ENCODE data around the gene NTM.

Gene NTM

DNA sequence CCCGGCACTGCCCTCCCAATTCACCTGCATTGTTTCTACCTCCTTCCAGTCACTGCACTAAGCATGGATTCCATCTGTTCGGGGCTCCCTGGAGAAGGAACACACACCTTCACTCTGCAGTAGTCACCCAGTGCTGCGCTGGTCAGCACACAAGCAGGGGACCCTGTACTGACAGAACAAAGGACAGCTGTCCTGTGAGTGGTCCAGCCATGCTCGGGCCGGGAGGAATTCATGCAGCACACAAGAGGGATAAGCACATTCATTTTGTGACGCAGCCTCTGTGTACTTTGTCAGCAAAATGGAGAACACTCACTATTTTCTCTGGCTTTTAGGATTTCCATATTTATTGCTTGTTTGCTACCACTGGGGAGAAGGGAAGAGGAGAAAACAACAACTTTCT, 167.3 kb downstream of the NTM start:
- TF ChIP-seq ZNF274 (IDR thresholded peaks at IDR 0.05; ENCODE audit: low read depth, low read length): no peak
- no peak overlapping the region for H3K4me3 ChIP-seq (ENCODE audit: low read length)

DNA sequence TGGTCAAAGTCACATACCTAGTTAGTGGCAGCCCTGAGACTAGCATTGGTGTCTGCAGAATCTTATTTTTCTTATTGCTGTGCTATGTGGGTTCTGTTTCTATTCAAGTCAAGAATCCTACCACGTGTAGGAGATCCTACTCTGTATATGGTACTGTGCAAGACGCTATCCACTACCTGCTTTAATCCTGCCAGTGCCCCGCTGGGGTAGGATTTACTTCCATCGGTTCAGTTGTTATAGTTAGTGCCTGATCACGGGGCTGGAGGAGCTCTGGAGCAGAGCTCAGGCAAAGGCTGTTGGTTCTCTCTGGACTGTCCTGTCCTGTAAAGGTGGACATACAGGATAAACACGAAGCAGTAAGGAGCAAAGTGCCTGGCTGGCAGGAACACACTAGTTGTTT, 167.9 kb downstream of the NTM start:
- TF ChIP-seq ZNF274 (IDR thresholded peaks at IDR 0.05; ENCODE audit: low read depth, low read length): no peak
- no peak overlapping the region for H3K4me3 ChIP-seq (ENCODE audit: low read length)

DNA sequence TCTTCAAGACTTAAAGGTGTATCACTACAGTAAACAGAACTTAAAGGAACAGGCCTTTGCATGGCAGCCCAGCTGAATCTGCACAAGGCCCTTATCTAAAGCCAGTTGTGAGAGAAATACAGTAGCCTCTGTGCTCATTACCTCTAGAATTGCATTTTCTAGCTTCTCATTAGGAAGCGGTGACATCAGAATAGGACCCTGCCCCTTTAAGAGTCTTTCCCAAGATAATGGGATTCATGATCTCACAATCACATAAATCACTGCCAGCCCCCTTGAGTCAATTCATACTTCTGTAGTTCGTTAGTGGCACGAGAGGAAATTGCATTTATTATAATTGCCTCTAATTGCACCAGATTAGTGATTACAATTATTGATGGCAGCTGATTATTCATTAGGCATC, 170.3 kb downstream of the NTM start:
- no peak for TF ChIP-seq ZNF274 (IDR thresholded peaks at IDR 0.05; ENCODE audit: low read depth, low read length)
- H3K4me3 ChIP-seq (ENCODE audit: low read length): no peak overlapping the region

DNA sequence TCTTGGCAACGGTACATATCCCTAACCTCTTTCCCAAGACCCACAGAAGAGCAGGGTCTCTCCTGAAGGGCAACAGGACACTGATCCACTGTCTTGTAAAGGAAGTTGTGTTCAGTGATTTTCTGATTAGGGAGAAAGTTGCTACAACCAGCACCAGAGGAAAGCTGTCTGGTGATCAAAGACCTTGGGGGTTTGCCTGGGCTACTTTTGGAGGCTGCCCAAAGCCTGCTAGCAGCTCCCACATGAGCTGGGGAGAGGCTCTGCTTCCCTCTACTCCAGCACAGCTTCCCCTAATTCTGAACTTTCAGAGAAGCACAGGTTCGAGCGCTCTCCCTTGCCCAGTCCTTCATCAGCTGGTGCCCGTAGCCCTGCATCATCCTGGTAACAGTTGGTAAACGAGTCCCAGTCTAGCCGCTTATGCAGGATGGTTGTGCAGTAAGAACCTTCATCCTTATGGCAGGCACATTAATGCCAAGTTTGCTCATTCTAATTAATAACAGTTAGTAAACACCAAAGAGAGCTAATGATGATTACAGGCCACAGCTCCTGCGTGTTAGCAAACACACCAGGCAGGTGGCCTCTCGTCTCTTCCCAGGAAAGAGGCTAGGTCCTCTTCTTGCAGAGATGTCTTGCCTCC, 173.1 kb downstream of the NTM start:
- H3K4me3 ChIP-seq (ENCODE audit: low read length): no peak overlapping the region
- TF ChIP-seq ZNF274 (IDR thresholded peaks at IDR 0.05; ENCODE audit: low read depth, low read length): no peak

DNA sequence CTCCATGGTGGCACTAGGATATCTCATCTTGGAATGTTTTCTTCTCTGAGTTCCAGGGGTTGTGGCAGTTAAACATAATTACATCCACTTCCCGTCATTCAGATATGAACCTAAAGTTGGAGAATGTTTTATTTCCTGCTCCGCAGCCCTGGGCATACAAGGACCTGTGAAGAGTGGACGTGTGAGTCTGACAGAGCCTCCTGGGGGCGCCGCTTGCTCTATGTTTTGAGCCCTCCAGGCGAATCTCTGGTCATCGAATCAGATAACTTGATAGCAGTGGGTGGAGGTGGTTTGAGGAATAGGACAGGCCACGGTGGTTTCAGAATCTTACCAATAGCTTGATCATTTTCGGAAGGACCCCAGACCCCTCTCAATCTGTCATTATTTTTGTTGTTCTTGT, 174.2 kb downstream of the NTM start:
- no peak for TF ChIP-seq ZNF274 (IDR thresholded peaks at IDR 0.05; ENCODE audit: low read depth, low read length)
- H3K4me3 ChIP-seq (ENCODE audit: low read length): no peak overlapping the region

DNA sequence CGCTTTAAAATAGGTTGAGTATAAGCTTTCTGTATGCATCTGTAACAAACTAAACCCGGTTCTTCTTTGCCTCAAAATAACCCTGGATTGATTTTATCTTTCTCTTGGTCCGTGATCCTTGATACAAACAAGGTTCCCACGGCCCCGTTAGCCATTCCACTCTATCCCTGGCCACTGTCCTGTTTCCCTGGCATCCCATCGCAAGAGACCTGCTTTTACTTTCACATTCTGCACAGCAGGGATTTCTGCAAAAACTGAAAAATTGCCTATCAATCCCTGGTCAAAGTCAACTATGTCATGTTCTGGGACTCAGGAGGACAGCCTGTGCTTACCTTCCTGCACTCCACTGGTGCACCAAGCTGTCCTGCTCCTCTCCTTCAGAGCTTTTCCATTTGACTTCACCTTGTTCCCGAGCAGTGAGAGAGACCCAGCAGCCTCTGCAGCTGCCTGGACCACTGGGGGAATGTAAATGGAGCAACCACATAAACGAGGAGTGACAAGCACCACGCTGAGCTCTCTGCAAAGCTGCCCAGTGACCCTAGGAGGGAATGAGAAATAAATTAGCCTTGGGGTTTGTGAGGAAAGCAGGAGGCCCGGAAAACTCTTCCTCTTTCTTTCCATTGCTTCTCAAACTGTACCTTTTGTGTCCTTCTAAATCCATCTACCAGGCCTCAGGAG, 175.9 kb downstream of the NTM start:
- H3K4me3 ChIP-seq (ENCODE audit: low read length): no peak overlapping the region
- no peak for TF ChIP-seq ZNF274 (IDR thresholded peaks at IDR 0.05; ENCODE audit: low read depth, low read length)

DNA sequence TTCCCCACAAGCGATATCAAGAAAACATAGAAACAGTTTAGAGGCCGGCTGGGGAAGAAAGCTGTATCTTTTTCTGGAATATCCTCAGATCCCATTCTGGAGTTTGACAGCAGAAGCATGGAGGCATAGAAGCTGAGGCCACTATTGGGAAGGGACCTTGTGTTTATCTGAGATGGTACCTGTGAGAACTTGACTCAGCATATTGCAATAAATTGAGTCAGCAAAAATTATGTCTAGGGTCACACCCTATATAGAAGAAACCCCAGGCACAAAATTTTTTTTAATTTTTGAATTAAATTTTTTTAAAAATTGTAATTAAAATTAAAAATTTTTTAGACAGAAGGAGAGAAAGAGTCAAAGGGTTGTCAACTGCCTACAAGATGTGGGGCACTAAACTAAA, 178.7 kb downstream of the NTM start:
- TF ChIP-seq ZNF274 (IDR thresholded peaks at IDR 0.05; ENCODE audit: low read depth, low read length): no peak
- no peak overlapping the region for H3K4me3 ChIP-seq (ENCODE audit: low read length)

DNA sequence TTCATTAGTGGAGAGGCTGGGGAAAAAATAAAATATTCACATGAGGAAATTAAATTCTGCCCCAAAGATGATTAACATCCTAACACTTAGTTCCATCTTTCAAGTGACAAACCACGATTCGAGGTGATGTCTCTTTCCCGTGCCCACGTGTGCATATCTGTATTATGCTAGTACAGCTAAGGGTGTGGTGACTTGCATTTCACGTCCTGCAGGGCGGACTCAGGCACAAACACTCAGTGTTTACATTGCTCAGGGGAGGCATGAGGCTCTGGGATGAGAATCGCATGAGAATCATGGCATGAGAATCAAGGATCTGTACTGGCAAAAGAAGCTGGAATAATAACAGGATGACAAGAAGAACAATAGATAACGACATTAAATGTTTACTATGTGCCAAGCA, 179.4 kb downstream of the NTM start:
- TF ChIP-seq ZNF274 (IDR thresholded peaks at IDR 0.05; ENCODE audit: low read depth, low read length): no peak
- H3K4me3 ChIP-seq (ENCODE audit: low read length): no peak overlapping the region

DNA sequence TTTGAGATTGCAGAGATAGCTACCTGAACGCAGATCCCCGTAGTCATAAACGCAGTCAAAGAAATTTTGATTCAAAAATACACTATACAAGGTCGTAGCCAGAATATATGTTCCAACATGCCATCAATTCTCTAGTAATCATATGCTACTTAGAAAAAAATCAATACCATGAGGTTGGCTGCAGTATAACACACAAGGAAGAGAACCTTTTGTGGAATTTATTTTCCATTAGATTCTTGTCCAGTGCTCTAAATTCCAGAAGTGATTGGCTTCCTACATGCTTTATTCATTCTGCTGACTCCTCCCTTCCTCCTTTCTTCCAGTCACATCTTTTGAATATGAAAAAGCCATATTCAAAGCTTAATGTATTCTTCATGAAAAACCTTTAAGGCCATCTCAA, 189.9 kb downstream of the NTM start:
- no peak for TF ChIP-seq ZNF274 (IDR thresholded peaks at IDR 0.05; ENCODE audit: low read depth, low read length)
- H3K4me3 ChIP-seq (ENCODE audit: low read length): no peak overlapping the region

DNA sequence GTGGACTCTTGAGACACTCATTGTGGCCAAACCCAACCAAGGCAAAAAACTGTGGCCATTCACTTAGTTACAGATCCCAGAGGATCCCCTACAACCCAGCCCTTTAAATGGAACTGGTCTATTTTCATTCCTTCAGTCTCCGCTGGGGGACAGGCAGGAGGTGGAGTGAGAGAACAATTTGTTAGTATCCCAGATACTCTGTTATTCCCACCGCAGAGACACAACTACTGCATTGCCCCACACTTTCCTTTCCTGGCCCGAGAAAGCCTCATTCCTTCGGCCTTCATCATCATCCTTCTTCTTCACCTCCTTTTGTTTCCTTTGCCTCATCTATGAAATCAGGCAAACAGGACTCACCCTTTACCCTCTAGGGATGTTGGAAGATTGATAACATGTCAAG, 191.1 kb downstream of the NTM start:
- TF ChIP-seq ZNF274 (IDR thresholded peaks at IDR 0.05; ENCODE audit: low read depth, low read length): no peak

DNA sequence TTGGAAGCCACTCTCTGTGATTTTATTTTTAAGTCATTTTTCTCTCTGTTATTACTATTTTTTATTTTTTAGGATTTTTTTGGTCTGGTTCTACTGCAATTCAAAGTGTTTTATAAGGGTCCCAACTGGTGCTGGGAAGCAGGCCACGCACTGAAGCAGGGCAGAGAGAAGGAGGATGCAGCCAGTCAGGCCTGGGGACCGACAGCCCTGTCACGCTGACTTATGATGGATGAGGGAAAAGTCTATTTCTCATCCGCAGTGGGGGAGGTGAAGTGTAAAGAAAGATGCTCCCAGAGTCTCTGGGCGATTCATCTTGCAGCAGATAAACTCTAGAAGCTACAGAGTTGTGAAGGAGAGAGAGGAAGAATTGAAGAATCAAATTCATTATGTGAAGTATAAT, 191.6 kb downstream of the NTM start:
- H3K4me3 ChIP-seq (ENCODE audit: low read length): no peak overlapping the region
- TF ChIP-seq ZNF274 (IDR thresholded peaks at IDR 0.05; ENCODE audit: low read depth, low read length): no peak

More for the DNA sequence above, 191.1 kb downstream of the NTM start:
- no peak overlapping the region for H3K4me3 ChIP-seq (ENCODE audit: low read length)

DNA sequence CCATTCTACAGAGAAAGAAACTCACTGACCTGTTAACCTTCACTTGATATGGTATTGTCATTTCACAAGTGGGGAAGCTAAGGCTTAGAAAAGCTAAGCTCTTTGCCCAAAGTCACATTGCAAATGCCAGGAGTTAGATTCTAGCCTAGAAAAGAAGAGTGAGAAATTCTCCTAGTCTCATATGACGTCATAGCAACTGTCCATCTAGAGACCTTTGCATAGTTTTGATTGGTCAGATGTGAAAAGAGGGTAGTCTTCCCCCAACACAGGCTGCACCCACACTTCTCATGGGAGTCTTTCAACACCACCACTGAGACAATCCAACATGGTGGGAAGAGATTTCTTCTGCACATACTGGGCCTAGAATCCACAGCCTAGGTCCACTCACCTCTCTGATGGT, 197.9 kb downstream of the NTM start:
- no peak overlapping the region for H3K4me3 ChIP-seq (ENCODE audit: low read length)
- TF ChIP-seq ZNF274 (IDR thresholded peaks at IDR 0.05; ENCODE audit: low read depth, low read length): no peak

DNA sequence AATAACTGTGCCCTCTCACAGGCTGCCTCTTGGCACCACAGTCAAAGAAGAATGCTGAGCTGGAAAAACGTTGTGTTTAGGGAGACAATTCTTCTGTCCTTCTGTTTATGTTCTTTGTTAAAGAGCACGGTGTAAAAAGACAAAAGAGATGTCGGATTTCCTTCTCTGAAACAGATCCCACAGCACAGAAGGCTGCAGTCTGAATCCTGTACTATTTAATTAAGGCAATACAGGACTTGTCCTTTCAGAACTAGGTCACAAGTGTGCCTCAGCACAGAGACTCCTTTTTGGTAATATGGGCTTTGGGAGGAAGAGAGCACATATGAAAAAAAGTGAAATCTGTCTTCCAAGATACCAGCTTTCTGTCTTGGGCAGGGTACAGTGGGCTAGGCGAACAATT, 201.2 kb downstream of the NTM start:
- TF ChIP-seq ZNF274 (IDR thresholded peaks at IDR 0.05; ENCODE audit: low read depth, low read length): no peak
- no peak overlapping the region for H3K4me3 ChIP-seq (ENCODE audit: low read length)

DNA sequence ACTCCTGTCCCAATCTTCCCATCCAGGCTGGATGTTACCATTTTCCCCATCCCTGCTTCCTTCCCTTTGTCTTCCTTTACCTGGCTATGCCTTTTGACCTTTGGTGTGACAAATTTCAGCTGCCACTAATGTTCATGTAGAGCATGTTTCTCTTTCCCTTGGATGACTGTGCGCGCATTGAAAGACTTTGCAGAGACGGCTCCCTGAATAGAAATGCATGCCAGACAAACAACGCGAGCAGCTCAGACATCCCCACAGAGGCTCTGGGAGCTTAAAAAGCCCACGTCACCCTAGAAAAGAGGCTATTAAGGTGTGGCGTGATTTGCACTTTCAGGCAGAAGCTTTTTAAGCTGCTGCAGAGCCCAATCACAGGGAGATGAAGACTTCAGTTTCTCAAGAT, 202.0 kb downstream of the NTM start:
- no peak overlapping the region for H3K4me3 ChIP-seq (ENCODE audit: low read length)
- TF ChIP-seq ZNF274 (IDR thresholded peaks at IDR 0.05; ENCODE audit: low read depth, low read length): no peak

DNA sequence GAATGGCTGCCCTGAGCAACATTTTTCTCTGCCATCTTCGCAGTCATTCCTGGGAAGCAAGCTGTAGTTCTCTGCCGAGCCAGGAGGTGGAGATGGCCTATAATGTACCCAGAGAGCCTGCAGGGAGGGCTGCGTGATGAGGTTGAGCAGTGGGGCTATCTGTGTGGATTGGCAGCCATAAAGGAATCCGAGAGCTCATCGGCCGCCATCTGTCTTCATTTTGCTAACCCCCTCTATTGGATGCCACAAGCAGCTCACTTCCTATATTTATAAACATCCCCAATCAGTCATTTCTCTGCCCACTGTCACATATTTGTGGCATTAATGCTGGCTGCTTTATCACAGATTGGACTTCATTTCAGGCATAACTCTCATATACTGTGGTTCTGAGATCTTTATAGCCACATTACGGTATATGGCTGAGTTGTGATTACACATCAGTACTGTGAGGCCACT, 209.5 kb downstream of the NTM start:
- no peak overlapping the region for H3K4me3 ChIP-seq (ENCODE audit: low read length)
- TF ChIP-seq ZNF274 (IDR thresholded peaks at IDR 0.05; ENCODE audit: low read depth, low read length): no peak

DNA sequence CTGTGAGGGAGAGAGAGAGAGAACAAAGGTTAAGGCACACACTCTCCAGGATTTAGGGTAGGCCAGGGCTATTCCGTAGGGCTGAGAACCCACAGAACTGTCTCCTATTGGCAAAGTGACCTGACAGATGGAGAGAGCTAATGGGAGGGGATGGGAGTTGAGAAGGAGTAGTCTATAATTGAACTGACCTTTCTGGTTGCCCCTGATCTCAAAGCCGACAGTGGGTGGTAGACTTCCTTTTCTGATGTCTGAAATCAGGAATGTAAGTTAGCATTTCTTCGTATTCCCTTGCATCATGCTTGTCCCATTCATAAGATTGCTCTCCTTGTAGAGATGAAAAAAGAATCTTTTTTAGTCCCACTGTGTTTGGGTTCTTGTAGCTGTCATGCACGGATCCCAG, 210.1 kb downstream of the NTM start:
- TF ChIP-seq ZNF274 (IDR thresholded peaks at IDR 0.05; ENCODE audit: low read depth, low read length): no peak
- no peak overlapping the region for H3K4me3 ChIP-seq (ENCODE audit: low read length)
